Measurements from ENCODE around the gene ATM. TPM values are rescaled to one million over a fixed set of nuclear protein-coding genes. Genes with fewer than 3 reads are reported as not detected.

ATM gene
- polyA plus RNA-seq, 4 donors: 51.4 to 108 (median 68.5) TPM

GRCh38 chr11:108218912-108219783, 3.7 kb upstream of the ATM start:
- DNase-seq (ENCODE audit: low read depth in 4 of 4, low spot score in 2 of 4): no peak

- no peak for DNase-seq (ENCODE audit: low read depth in 4 of 4, low spot score in 2 of 4)
Observed at GRCh38 chr11:108220721-108221336, 2.0 kb upstream of the ATM start.

- DNase-seq (ENCODE audit: low read depth in 4 of 4, low spot score in 2 of 4): no peak
Observed at GRCh38 chr11:108221371-108221770, 1.5 kb upstream of the ATM start.

- DNase-seq (ENCODE audit: low read depth in 4 of 4, low spot score in 2 of 4): peak in 1 of 4 donors; percentile 9
Observed at GRCh38 chr11:108221911-108222573, 825 bp upstream of the ATM start.

GRCh38 chr11:108223348-108224149, 682 bp downstream of the ATM start:
- peak in 1 of 4 donors; percentile 78 for DNase-seq (ENCODE audit: low read depth in 4 of 4, low spot score in 2 of 4)

GRCh38 chr11:108224366-108224765, 1.5 kb downstream of the ATM start:
- no peak for DNase-seq (ENCODE audit: low read depth in 4 of 4, low spot score in 2 of 4)

- no peak for DNase-seq (ENCODE audit: low read depth in 4 of 4, low spot score in 2 of 4)
Observed at GRCh38 chr11:108224911-108225786, 2.3 kb downstream of the ATM start.

GRCh38 chr11:108226036-108226435, 3.2 kb downstream of the ATM start:
- DNase-seq (ENCODE audit: low read depth in 4 of 4, low spot score in 2 of 4): no peak

- DNase-seq (ENCODE audit: low read depth in 4 of 4, low spot score in 2 of 4): no peak
Observed at GRCh38 chr11:108228251-108228650, 5.4 kb downstream of the ATM start.

GRCh38 chr11:108233277-108233945, 10.5 kb downstream of the ATM start:
- no peak for DNase-seq (ENCODE audit: low read depth in 4 of 4, low spot score in 2 of 4)

GRCh38 chr11:108235192-108235591, 12.3 kb downstream of the ATM start:
- DNase-seq (ENCODE audit: low read depth in 4 of 4, low spot score in 2 of 4): no peak

- no peak for DNase-seq (ENCODE audit: low read depth in 4 of 4, low spot score in 2 of 4)
Observed at GRCh38 chr11:108235633-108236032, 12.8 kb downstream of the ATM start.

- DNase-seq (ENCODE audit: low read depth in 4 of 4, low spot score in 2 of 4): no peak
Observed at GRCh38 chr11:108237058-108237481, 14.2 kb downstream of the ATM start.

- no peak for DNase-seq (ENCODE audit: low read depth in 4 of 4, low spot score in 2 of 4)
Observed at GRCh38 chr11:108239076-108239475, 16.2 kb downstream of the ATM start.

GRCh38 chr11:108241330-108242037, 18.6 kb downstream of the ATM start:
- no peak for DNase-seq (ENCODE audit: low read depth in 4 of 4, low spot score in 2 of 4)

- no peak for DNase-seq (ENCODE audit: low read depth in 4 of 4, low spot score in 2 of 4)
Observed at GRCh38 chr11:108242422-108242821, 19.6 kb downstream of the ATM start.

GRCh38 chr11:108246308-108246707, 23.4 kb downstream of the ATM start:
- DNase-seq (ENCODE audit: low read depth in 4 of 4, low spot score in 2 of 4): no peak

GRCh38 chr11:108246885-108247284, 24.0 kb downstream of the ATM start:
- no peak for DNase-seq (ENCODE audit: low read depth in 4 of 4, low spot score in 2 of 4)

- DNase-seq (ENCODE audit: low read depth in 4 of 4, low spot score in 2 of 4): no peak
Observed at GRCh38 chr11:108253176-108253575, 30.3 kb downstream of the ATM start.

Data from left renal cortex interstitium (tissue), 4 donors.